ENCODE measurements around the gene CYP2C9. TPM values are rescaled to one million over a fixed set of nuclear protein-coding genes. Genes with fewer than 3 reads are reported as not detected.

Gene CYP2C9
- total and polyA plus RNA-seq, 10 of the 15 experiments (the other 5 are each of a cell fraction or from before 2014, with no cell fraction given), result 0.04 to 0.23 (median 0.06) TPM; not detected in 7

DNA sequence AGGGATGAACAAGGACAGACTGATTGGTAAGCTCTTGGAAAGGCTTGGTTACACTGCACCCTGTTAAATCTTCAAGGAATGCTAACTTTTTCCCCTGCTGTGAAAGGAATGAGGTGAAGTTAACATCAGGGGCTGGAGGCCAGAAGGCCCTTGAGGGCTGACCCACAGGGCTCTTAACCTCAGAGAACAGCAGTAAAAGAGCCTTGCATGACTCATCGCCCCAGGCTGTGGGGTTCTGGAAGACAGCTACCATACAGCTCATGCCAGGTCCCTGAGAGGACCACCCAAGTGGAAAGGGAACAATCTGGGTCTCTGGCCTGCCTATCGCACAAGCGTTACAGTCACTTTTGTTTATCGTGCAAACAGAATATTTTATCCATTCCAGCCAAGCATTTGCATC lies 54.4 kb downstream of the CYP2C9 start:
- no TSS peak for BruUV-seq (replicated peaks)
- no peak overlapping the region for H3K4me2 ChIP-seq (ENCODE audit: control insufficient read depth, insufficient read depth)
- no peaks in the 10 kb centered on the region for H3K79me2 ChIP-seq (ENCODE audit: control insufficient read depth, insufficient read depth, low read length)
- no peaks in the 10 kb centered on the region for H3K27me3 ChIP-seq (replicated peaks in 1 of 2; ENCODE audit: control insufficient read depth in 2 of 2, insufficient read depth in 2 of 2, low read length in 1 of 2)
- ChIA-PET CTCF (no interaction called here), SMC1A (ENCODE audit: uncharacterized antibody, unreplicated experiment) (no interaction called here), RAD21 (ENCODE audit: unreplicated experiment) (no interaction called here), POLR2A (no interaction called here)
- no peaks in the 10 kb centered on the region for H3K4me1 ChIP-seq (ENCODE audit: control insufficient read depth, insufficient read depth, low read length)
- 51% methylated on average over 4 of the region's 4 CpGs for WGBS (ENCODE audit: insufficient coverage, insufficient replicate concordance, low lambda C conversion rate, missing lambda C conversion rate)
- ATAC-seq (no peak), FAIRE-seq (no peak), DNase-seq (ENCODE audit: low read depth, low spot score) (no peak)
- no peak overlapping the region for H3K27ac ChIP-seq (ENCODE audit: control insufficient read depth, insufficient read depth)
- H3K36me3 ChIP-seq (ENCODE audit: control insufficient read depth in 2 of 2, insufficient read depth in 2 of 2, low read length in 1 of 2), result no peaks in the 10 kb centered on the region
- peaks cover 2% of the 10 kb centered on the region; the same call in 1 of the 3 replicates for H3K9me3 ChIP-seq (replicated peaks; ENCODE audit: control insufficient read depth, insufficient read depth, low read length)
- H3K9ac ChIP-seq (ENCODE audit: control insufficient read depth, insufficient read depth, low read length), result no peak overlapping the region
- TF ChIP-seq, protein P1, sequence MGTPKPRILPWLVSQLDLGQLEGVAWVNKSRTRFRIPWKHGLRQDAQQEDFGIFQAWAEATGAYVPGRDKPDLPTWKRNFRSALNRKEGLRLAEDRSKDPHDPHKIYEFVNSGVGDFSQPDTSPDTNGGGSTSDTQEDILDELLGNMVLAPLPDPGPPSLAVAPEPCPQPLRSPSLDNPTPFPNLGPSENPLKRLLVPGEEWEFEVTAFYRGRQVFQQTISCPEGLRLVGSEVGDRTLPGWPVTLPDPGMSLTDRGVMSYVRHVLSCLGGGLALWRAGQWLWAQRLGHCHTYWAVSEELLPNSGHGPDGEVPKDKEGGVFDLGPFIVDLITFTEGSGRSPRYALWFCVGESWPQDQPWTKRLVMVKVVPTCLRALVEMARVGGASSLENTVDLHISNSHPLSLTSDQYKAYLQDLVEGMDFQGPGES (IDR thresholded peaks at IDR 0.05), result no peak
- TF ChIP-seq STAT3 (IDR thresholded peaks at IDR 0.05; ENCODE audit: low read depth, low read length), result no peak
- no peak for TF ChIP-seq ZNF207 (IDR thresholded peaks at IDR 0.05; ENCODE audit: borderline replicate concordance)
- TF ChIP-seq IKZF1 (conservative IDR thresholded peaks at IDR 0.05), result no peak
- no peak for TF ChIP-seq EZH2 (IDR thresholded peaks at IDR 0.05; ENCODE audit: borderline replicate concordance, control insufficient read depth, low read depth, low read length)
- TF ChIP-seq, protein P2, sequence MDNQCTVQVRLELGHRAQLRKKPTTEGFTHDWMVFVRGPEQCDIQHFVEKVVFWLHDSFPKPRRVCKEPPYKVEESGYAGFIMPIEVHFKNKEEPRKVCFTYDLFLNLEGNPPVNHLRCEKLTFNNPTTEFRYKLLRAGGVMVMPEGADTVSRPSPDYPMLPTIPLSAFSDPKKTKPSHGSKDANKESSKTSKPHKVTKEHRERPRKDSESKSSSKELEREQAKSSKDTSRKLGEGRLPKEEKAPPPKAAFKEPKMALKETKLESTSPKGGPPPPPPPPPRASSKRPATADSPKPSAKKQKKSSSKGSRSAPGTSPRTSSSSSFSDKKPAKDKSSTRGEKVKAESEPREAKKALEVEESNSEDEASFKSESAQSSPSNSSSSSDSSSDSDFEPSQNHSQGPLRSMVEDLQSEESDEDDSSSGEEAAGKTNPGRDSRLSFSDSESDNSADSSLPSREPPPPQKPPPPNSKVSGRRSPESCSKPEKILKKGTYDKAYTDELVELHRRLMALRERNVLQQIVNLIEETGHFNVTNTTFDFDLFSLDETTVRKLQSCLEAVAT (IDR thresholded peaks at IDR 0.05), result no peak
- no peak for TF ChIP-seq MYB (IDR thresholded peaks at IDR 0.05; ENCODE audit: borderline replicate concordance, low read depth, low read length)
- TF ChIP-seq POLR2AphosphoS5 (IDR thresholded peaks at IDR 0.05; ENCODE audit: low read length), result no peak
- TF ChIP-seq SMAD5 (IDR thresholded peaks at IDR 0.05; ENCODE audit: low read depth), result no peak
- no peak for TF ChIP-seq NR2C1 (IDR thresholded peaks at IDR 0.05)
- TF ChIP-seq TCF7 (IDR thresholded peaks at IDR 0.05; ENCODE audit: borderline replicate concordance), result no peak
- in situ Hi-C loops (cut with MboI) (no loop called here), intact Hi-C loops (cut with micrococcal nuclease; ENCODE audit: unreplicated experiment) (no loop called here)
- H3K4me3 ChIP-seq, result no peak overlapping the region
- H2AFZ ChIP-seq (ENCODE audit: control insufficient read depth, low read depth, low read length), result no peak overlapping the region
- no peaks in the 10 kb centered on the region for H4K20me1 ChIP-seq (ENCODE audit: control insufficient read depth, insufficient read depth)
